H1 (cell line): ENCODE data around the gene CNNM4.

Experiments
- EZH2 ChIP-seq: fragments of 200-600 bp; sonication (generic); IDR thresholded peaks from 2 replicates; pipeline ENCODE4 v1.7.1; 2012; ENCODE audit warnings: low read depth, mild to moderate bottlenecking, moderate library complexity, low read length, inconsistent platforms; ENCODE audit not compliant: severe bottlenecking
- JUND ChIP-seq: IDR thresholded peaks from 2 replicates; pipeline ENCODE4 v1.6.1; 2011; ENCODE audit warnings: mild to moderate bottlenecking, improper control_type of control experiment, low read length
- POLR2A ChIP-seq, 2 experiments: IDR thresholded peaks; 1 replicate in 1 of 2; 2 replicates in 1 of 2; pipeline ENCODE4 v1.6.1; 2011; ENCODE audit warnings: low read depth in 2 of 2, low read length in 2 of 2, mild to moderate bottlenecking in 2 of 2; ENCODE audit errors: control extremely low read depth in 1 of 2
- RAD21 ChIP-seq, 2 experiments: IDR thresholded peaks in 1 of 2; conservative IDR thresholded peaks in 1 of 2; 2 replicates each; pipeline ENCODE4 v1.6.1; 2011; ENCODE audit warnings: low read depth in 2 of 2, low read length in 2 of 2, improper control_type of control experiment in 1 of 2, inconsistent platforms in 1 of 2, mild to moderate bottlenecking in 1 of 2, moderate library complexity in 1 of 2
- RNF2 ChIP-seq: fragments of 200-900, 300-1000 bp; sonication (generic); IDR thresholded peaks from 2 replicates; pipeline ENCODE4 v1.7.1; 2016; ENCODE audit warnings: borderline replicate concordance, low read depth, mild to moderate bottlenecking, antibody characterized with exemption, low read length; ENCODE audit not compliant: poor library complexity, severe bottlenecking; ENCODE audit errors: missing control alignments
- SP1 ChIP-seq: IDR thresholded peaks from 2 replicates; pipeline ENCODE4 v1.6.1; 2011; ENCODE audit warnings: low read depth, low read length
- SP4 ChIP-seq: IDR thresholded peaks from 2 replicates; pipeline ENCODE4 v1.6.1; 2012; ENCODE audit warnings: low read length, inconsistent platforms
- SUZ12 ChIP-seq: fragments of 200-600 bp; sonication (generic); IDR thresholded peaks from 2 replicates; pipeline ENCODE4 v1.6.1; 2012; ENCODE audit warnings: mild to moderate bottlenecking, inconsistent platforms, low read length, moderate library complexity, mixed read lengths
- ZNF274 ChIP-seq: IDR thresholded peaks from 2 replicates; pipeline ENCODE4 v1.7.0; 2012; ENCODE audit warnings: low read length, borderline replicate concordance; ENCODE audit errors: extremely low read depth
- TF ChIP-seq, protein P1 (sequence below), 3 experiments: IDR thresholded peaks; 1 replicate in 2 of 3; 2 replicates in 1 of 3; pipeline versions ENCODE4 v1.5.1 to v1.6.1; 2011; ENCODE audit warnings: low read length in 3 of 3, mild to moderate bottlenecking in 3 of 3, inconsistent platforms in 2 of 3, low read depth in 1 of 3, moderate library complexity in 1 of 3; ENCODE audit not compliant: insufficient read depth in 1 of 3; ENCODE audit errors: control extremely low read depth in 1 of 3

GRCh38 chr2:96801786-96802595 is 41.3 kb downstream of the CNNM4 start:
- TF ChIP-seq EZH2 (no peak), RAD21 (IDR thresholded peaks at IDR 0.05 in 1 of 2, conservative IDR thresholded peaks at IDR 0.05 in 1 of 2; ENCODE audit: low read depth in 2 of 2, low read length in 2 of 2) (no peak), ZNF274 (no peak), JUND (no peak), RNF2 (no peak), SP4 (no peak), POLR2A (IDR thresholded peaks at IDR 0.05; ENCODE audit: control extremely low read depth in 1 of 2, low read depth in 2 of 2, low read length in 2 of 2) (no peak), SUZ12 (no peak), SP1 (no peak)
- TF ChIP-seq, protein P1, sequence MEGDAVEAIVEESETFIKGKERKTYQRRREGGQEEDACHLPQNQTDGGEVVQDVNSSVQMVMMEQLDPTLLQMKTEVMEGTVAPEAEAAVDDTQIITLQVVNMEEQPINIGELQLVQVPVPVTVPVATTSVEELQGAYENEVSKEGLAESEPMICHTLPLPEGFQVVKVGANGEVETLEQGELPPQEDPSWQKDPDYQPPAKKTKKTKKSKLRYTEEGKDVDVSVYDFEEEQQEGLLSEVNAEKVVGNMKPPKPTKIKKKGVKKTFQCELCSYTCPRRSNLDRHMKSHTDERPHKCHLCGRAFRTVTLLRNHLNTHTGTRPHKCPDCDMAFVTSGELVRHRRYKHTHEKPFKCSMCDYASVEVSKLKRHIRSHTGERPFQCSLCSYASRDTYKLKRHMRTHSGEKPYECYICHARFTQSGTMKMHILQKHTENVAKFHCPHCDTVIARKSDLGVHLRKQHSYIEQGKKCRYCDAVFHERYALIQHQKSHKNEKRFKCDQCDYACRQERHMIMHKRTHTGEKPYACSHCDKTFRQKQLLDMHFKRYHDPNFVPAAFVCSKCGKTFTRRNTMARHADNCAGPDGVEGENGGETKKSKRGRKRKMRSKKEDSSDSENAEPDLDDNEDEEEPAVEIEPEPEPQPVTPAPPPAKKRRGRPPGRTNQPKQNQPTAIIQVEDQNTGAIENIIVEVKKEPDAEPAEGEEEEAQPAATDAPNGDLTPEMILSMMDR (IDR thresholded peaks at IDR 0.05; ENCODE audit: control extremely low read depth in 1 of 3, insufficient read depth in 1 of 3, low read depth in 1 of 3, low read length in 3 of 3) = no peak
